Activated CD8-positive, alpha-beta memory T cell treated with anti-CD3 and anti-CD28 coated beads, Interleukin-2, amount 50 U/mL, for 24 hours (primary cell): Measurements from ENCODE around the gene MTHFSD.

Experiments
- DNase-seq: peaks from one replicate; pipeline ENCODE4 v3.0.0-alpha.2; 2020; ENCODE audit errors: extremely low read depth

MTHFSD gene

GRCh38 chr16:86490859-86491639 is 64.0 kb downstream of the MTHFSD start:
- DNase-seq, result no peak

- DNase-seq, result no peak
Observed at GRCh38 chr16:86485746-86486145, 69.3 kb downstream of the MTHFSD start.

GRCh38 chr16:86484240-86484639 is 70.8 kb downstream of the MTHFSD start:
- no peak for DNase-seq

GRCh38 chr16:86481607-86482006 is 73.4 kb downstream of the MTHFSD start:
- no peak for DNase-seq

GRCh38 chr16:86480444-86480843 is 74.6 kb downstream of the MTHFSD start:
- DNase-seq, result no peak
